MM.1S (cell line): Measurements from ENCODE around the gene SLC5A5.

Source experiments
- DNase-seq: peaks from one replicate; pipeline ENCODE4 v3.0.0-alpha.2; 2015
- H2AFZ ChIP-seq: fragments of 300-600 bp; sonication (generic); 2 replicates; pipeline ENCODE4 v1.6.0; 2016; ENCODE audit warnings: antibody characterized with exemption, low read length
- H3F3A ChIP-seq: fragments of 300-600 bp; sonication (generic); 2 replicates; pipeline ENCODE4 v1.6.1; 2016; ENCODE audit warnings: mild to moderate bottlenecking, antibody characterized with exemption, low read length, moderate library complexity, mixed read lengths; ENCODE audit not compliant: insufficient read depth
- H3K27ac ChIP-seq: fragments of 300-600 bp; sonication (generic); 2 replicates; pipeline ENCODE4 v1.5.1; 2016; ENCODE audit warnings: mild to moderate bottlenecking, low read length
- H3K27me3 ChIP-seq: fragments of 300-600 bp; sonication (generic); replicated peaks from 2 replicates; pipeline ENCODE4 v1.6.0; 2016; ENCODE audit warnings: low read length; ENCODE audit not compliant: insufficient read depth
- H3K36me3 ChIP-seq: fragments of 300-600 bp; sonication (generic); replicated peaks from 2 replicates; pipeline ENCODE4 v1.6.1; 2016; ENCODE audit warnings: mild to moderate bottlenecking, low read length, mixed read lengths; ENCODE audit not compliant: insufficient read depth
- H3K4me1 ChIP-seq: fragments of 300-600 bp; sonication (generic); 2 replicates; pipeline ENCODE4 v1.6.1; 2016; ENCODE audit warnings: low read length, mixed read lengths
- H3K4me2 ChIP-seq: fragments of 300-600 bp; sonication (generic); 2 replicates; pipeline ENCODE4 v1.6.0; 2016; ENCODE audit warnings: low read depth, low read length
- H3K4me3 ChIP-seq: fragments of 300-600 bp; sonication (generic); 2 replicates; pipeline ENCODE4 v1.5.1; 2016; ENCODE audit warnings: low read length, mixed read lengths
- H3K79me2 ChIP-seq: fragments of 300-600 bp; sonication (generic); 2 replicates; pipeline ENCODE4 v1.6.1; 2016; ENCODE audit warnings: mixed run types, low read length, mixed read lengths
- H3K9ac ChIP-seq: fragments of 300-600 bp; sonication (generic); 2 replicates; pipeline ENCODE4 v1.6.1; 2016; ENCODE audit warnings: low read length, mixed read lengths
- H3K9me2 ChIP-seq: fragments of 300-600 bp; sonication (generic); replicated peaks from 2 replicates; pipeline ENCODE4 v1.6.1; 2016; ENCODE audit warnings: mild to moderate bottlenecking, low read length, mixed read lengths; ENCODE audit not compliant: insufficient read depth
- H3K9me3 ChIP-seq: fragments of 300-600 bp; sonication (generic); replicated peaks from 2 replicates; pipeline ENCODE4 v1.6.1; 2016; ENCODE audit warnings: mild to moderate bottlenecking, low read length, mixed read lengths; ENCODE audit not compliant: insufficient read depth
- H4K20me1 ChIP-seq: fragments of 300-600 bp; sonication (generic); 2 replicates; pipeline ENCODE4 v1.6.1; 2016; ENCODE audit warnings: mild to moderate bottlenecking, low read length, moderate library complexity, mixed read lengths; ENCODE audit not compliant: insufficient read depth
- EZH2 ChIP-seq: fragments of 300-600 bp; sonication (generic); optimal IDR thresholded peaks from 2 replicates; pipeline ENCODE3; 2017; ENCODE audit warnings: low read depth, mild to moderate bottlenecking, antibody characterized with exemption, low read length, mixed read lengths
- EZH2phosphoT487 ChIP-seq: fragments of 300-600 bp; sonication (generic); IDR thresholded peaks from 2 replicates; pipeline ENCODE4 v1.6.1; 2018; ENCODE audit warnings: antibody characterized with exemption, low read length
- TF ChIP-seq, protein P1 (sequence below): fragments of 300-600 bp; sonication (generic); IDR thresholded peaks from 2 replicates; pipeline ENCODE4 v1.5.1; 2016; ENCODE audit warnings: antibody characterized with exemption, low read length, mixed read lengths

The SLC5A5 gene

DNA sequence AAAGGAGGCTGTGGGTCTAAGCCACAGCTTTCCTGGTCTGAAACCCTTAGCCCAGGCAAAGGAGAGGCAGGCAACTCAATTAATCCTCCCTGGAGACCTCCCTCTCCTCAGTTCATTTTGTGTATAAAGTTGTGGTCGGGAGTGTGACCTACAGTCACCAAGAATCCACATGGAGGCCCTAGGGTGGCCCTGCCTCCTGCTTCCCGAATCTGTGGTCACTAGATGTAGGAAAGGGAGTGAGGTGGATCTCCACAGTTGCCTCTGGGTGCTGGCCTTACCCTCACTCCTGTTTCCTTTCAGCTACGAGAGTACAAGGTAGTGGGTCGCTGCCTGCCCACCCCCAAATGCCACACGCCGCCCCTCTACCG, 10.8 kb upstream of the SLC5A5 start:
- peaks cover 36% of the 10 kb centered on the region for H4K20me1 ChIP-seq
- no peak for DNase-seq
- H2AFZ ChIP-seq: no peak overlapping the region
- H3K9ac ChIP-seq: peak overlapping the region; percentile 98
- TF ChIP-seq, protein P1, sequence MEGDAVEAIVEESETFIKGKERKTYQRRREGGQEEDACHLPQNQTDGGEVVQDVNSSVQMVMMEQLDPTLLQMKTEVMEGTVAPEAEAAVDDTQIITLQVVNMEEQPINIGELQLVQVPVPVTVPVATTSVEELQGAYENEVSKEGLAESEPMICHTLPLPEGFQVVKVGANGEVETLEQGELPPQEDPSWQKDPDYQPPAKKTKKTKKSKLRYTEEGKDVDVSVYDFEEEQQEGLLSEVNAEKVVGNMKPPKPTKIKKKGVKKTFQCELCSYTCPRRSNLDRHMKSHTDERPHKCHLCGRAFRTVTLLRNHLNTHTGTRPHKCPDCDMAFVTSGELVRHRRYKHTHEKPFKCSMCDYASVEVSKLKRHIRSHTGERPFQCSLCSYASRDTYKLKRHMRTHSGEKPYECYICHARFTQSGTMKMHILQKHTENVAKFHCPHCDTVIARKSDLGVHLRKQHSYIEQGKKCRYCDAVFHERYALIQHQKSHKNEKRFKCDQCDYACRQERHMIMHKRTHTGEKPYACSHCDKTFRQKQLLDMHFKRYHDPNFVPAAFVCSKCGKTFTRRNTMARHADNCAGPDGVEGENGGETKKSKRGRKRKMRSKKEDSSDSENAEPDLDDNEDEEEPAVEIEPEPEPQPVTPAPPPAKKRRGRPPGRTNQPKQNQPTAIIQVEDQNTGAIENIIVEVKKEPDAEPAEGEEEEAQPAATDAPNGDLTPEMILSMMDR: no peak
- TF ChIP-seq EZH2phosphoT487 (no peak), EZH2 (no peak)
- H3K9me2 ChIP-seq: no peaks in the 10 kb centered on the region
- H3F3A ChIP-seq: peaks cover 55% of the 10 kb centered on the region
- H3K9me3 ChIP-seq: no peaks in the 10 kb centered on the region
- H3K27ac ChIP-seq: no peak overlapping the region
- H3K4me2 ChIP-seq: peak overlapping the region; percentile 99
- H3K4me1 ChIP-seq: peaks cover 15% of the 10 kb centered on the region
- H3K4me3 ChIP-seq: peak overlapping the region; percentile 100
- peaks cover 7% of the 10 kb centered on the region; the same call in 1 of the 2 replicates for H3K27me3 ChIP-seq
- H3K79me2 ChIP-seq: peaks cover 29% of the 10 kb centered on the region
- peaks cover 15% of the 10 kb centered on the region for H3K36me3 ChIP-seq

DNA sequence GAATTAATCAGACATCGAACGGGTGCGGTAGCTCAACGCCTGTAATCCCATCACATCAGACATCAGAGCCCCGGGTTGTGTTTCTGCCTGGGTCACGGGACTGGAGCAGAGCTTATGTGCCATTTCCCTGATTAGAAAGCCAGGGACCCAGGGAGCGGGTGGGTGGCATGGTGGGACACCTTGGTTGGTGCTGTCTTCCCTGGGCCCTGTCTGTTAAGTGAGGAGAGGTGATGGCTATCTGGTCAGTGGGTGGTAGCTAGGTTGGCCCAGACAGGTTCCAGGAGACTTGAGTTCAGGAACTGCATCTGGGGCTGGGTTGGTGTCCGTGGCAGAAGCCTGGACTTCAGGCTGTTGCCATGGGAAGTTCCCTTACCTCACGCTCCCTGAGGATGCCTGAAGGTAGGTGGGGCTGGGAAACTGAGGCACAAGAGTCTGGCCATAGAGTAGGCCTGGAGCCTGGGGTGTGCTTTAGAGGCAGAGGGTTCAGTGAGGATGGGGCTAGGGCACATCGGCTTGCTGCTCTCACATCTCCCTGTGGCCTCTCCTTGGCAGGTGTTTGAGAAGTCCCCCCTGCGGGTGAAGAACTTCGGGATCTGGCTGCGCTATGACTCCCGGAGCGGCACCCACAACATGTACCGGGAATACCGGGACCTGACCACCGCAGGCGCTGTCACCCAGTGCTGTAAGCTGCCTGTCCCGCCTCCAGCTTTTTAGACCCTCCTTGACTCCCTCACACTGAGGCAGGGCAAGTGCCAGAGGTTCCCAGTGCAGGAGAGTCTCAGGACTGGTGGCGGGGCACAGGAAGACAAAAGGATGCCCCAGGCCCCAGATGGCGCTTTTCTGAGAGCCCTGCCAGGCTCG, 10.0 kb upstream of the SLC5A5 start:
- Histone ChIP-seq H3K27me3 (peaks cover under 1% of the 10 kb centered on the region; the same call in 1 of the 2 replicates), H3F3A (peaks cover 55% of the 10 kb centered on the region), H3K9me2 (no peaks in the 10 kb centered on the region), H2AFZ (no peak overlapping the region), H4K20me1 (peaks cover 36% of the 10 kb centered on the region), H3K4me3 (no peak overlapping the region), H3K9me3 (no peaks in the 10 kb centered on the region), H3K79me2 (peaks cover 29% of the 10 kb centered on the region), H3K27ac (no peak overlapping the region), H3K36me3 (peaks cover 15% of the 10 kb centered on the region), H3K4me1 (peaks cover 15% of the 10 kb centered on the region), H3K4me2 (peak overlapping the region; percentile 99; the same call in 1 of the 2 replicates), H3K9ac (no peak overlapping the region; the same call in 1 of the 2 replicates)
- DNase-seq: no peak
- TF ChIP-seq EZH2: no peak
- TF ChIP-seq, protein P1: no peak
- TF ChIP-seq EZH2phosphoT487: no peak

DNA sequence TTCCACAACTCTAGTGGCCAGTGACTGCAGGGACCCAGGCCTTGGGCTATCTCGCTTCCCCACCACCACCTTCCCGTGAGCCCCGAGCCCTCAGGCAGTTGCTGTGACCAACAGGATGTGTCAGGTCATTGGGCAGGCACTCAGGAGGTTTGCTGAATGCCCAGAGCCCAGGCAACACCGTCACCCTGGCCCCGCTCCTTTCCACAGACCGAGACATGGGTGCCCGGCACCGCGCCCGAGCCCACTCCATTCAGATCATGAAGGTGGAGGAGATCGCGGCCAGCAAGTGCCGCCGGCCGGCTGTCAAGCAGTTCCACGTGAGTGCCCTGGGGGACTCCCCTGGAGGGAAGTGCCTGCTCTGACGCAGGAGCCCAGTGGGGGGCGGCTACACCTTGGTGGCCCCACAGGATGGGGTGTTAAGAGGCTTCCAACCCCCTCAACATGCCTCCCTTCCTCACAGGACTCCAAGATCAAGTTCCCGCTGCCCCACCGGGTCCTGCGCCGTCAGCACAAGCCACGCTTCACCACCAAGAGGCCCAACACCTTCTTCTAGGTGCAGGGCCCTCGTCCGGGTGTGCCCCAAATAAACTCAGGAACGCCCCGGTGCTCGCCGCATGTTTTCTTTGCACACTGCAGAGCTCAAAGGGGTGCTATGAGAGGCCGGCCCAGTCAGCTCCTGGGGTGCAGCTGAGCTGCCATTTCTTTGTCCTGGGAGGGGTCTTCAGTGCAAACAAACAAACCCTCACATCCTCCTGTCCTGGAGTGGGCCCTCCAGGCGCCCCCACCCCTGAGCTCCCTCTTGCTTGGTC, 8.8 kb upstream of the SLC5A5 start:
- H3K27me3 ChIP-seq: peaks cover 12% of the 10 kb centered on the region
- no peak overlapping the region for H3K27ac ChIP-seq
- H3K9ac ChIP-seq: no peak overlapping the region
- no peak for DNase-seq
- H3K9me3 ChIP-seq: no peaks in the 10 kb centered on the region
- no peak overlapping the region for H3K4me2 ChIP-seq
- TF ChIP-seq EZH2phosphoT487: no peak
- TF ChIP-seq, protein P1: no peak
- no peak for TF ChIP-seq EZH2
- H3K4me3 ChIP-seq: no peak overlapping the region
- H4K20me1 ChIP-seq: peaks cover 36% of the 10 kb centered on the region
- no peak overlapping the region for H2AFZ ChIP-seq
- no peaks in the 10 kb centered on the region for H3K9me2 ChIP-seq
- H3K36me3 ChIP-seq: peaks cover 15% of the 10 kb centered on the region
- H3F3A ChIP-seq: peaks cover 55% of the 10 kb centered on the region
- peaks cover 15% of the 10 kb centered on the region for H3K4me1 ChIP-seq
- H3K79me2 ChIP-seq: peaks cover 29% of the 10 kb centered on the region
